ENCODE results near the gene ATP5PB.

The ATP5PB gene

GRCh38 chr1:111476214-111476613 lies 26.9 kb downstream of the ATP5PB start:
- DNase-seq (ENCODE audit: low spot score): no peak

GRCh38 chr1:111476761-111477309 lies 27.6 kb downstream of the ATP5PB start:
- no peak for DNase-seq (ENCODE audit: low spot score)

- no peak for DNase-seq (ENCODE audit: low spot score)
Measured at GRCh38 chr1:111480674-111481073, 31.4 kb downstream of the ATP5PB start.

GRCh38 chr1:111481387-111482221 lies 32.3 kb downstream of the ATP5PB start:
- DNase-seq (ENCODE audit: low spot score): peak; percentile 64

- no peak for DNase-seq (ENCODE audit: low spot score)
Measured at GRCh38 chr1:111483166-111483565, 33.9 kb downstream of the ATP5PB start.

GRCh38 chr1:111483876-111484275 lies 34.6 kb downstream of the ATP5PB start:
- DNase-seq (ENCODE audit: low spot score): no peak

GRCh38 chr1:111484391-111485026 lies 35.2 kb downstream of the ATP5PB start:
- DNase-seq (ENCODE audit: low spot score): no peak

GRCh38 chr1:111486431-111486830 lies 37.2 kb downstream of the ATP5PB start:
- no peak for DNase-seq (ENCODE audit: low spot score)

GRCh38 chr1:111487133-111487532 lies 37.9 kb downstream of the ATP5PB start:
- DNase-seq (ENCODE audit: low spot score): no peak

GRCh38 chr1:111488669-111489068 lies 39.4 kb downstream of the ATP5PB start:
- DNase-seq (ENCODE audit: low spot score): no peak

- DNase-seq (ENCODE audit: low spot score): no peak
Measured at GRCh38 chr1:111489604-111490003, 40.3 kb downstream of the ATP5PB start.

GRCh38 chr1:111490220-111490619 lies 41.0 kb downstream of the ATP5PB start:
- DNase-seq (ENCODE audit: low spot score): no peak

GRCh38 chr1:111491070-111491469 lies 41.8 kb downstream of the ATP5PB start:
- no peak for DNase-seq (ENCODE audit: low spot score)

GRCh38 chr1:111496398-111496797 lies 47.1 kb downstream of the ATP5PB start:
- DNase-seq (ENCODE audit: low spot score): no peak

GRCh38 chr1:111497592-111497991 lies 48.3 kb downstream of the ATP5PB start:
- no peak for DNase-seq (ENCODE audit: low spot score)

GRCh38 chr1:111499026-111499785 lies 49.9 kb downstream of the ATP5PB start:
- DNase-seq (ENCODE audit: low spot score): no peak

- DNase-seq (ENCODE audit: low spot score): no peak
Measured at GRCh38 chr1:111501645-111502044, 52.4 kb downstream of the ATP5PB start.

- no peak for DNase-seq (ENCODE audit: low spot score)
Measured at GRCh38 chr1:111503585-111504060, 54.4 kb downstream of the ATP5PB start, which contains the start of the genes ADORA3 and TMIGD3. ADORA3 (minus strand) TSS chr1:111503633; CDS start chr1:111503354, 279 bp downstream. TMIGD3 (minus strand) TSS chr1:111503633; CDS start chr1:111503354, 279 bp downstream.

GRCh38 chr1:111504097-111504496 lies 54.8 kb downstream of the ATP5PB start:
- no peak for DNase-seq (ENCODE audit: low spot score)

- no peak for DNase-seq (ENCODE audit: low spot score)
Measured at GRCh38 chr1:111505641-111506119, 56.4 kb downstream of the ATP5PB start.

GRCh38 chr1:111506561-111506960 lies 57.3 kb downstream of the ATP5PB start:
- no peak for DNase-seq (ENCODE audit: low spot score)
